Measurements from ENCODE around the gene ATG7. TPM values are rescaled to one million over a fixed set of nuclear protein-coding genes. Genes with fewer than 3 reads are reported as not detected.

Gene ATG7
- total and polyA plus RNA-seq, 2 donors from 2014 or later = 15.3 to 54.9 TPM

DNA sequence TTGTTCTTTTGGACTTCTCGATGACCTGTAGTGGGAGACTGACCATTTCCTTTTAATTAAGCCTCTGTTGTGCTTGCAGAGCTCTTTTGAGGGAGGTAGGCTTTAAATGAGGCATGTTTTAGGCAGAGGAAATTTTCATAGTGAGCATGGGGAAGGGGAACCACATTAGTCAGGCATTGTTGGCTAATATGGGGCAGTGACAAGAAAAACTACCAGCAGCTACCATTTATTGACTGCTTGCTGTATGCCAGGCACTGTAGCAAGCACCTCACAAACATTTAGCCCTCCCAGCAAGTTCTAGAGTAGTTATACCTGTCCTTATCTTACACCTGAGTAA, 10.9 kb downstream of the ATG7 start:
- H3K4me1 ChIP-seq (ENCODE audit: control insufficient read depth in 2 of 3, insufficient read depth in 2 of 3, low read depth in 1 of 3, low read length in 3 of 3) = peaks cover 3 to 14% (median 4%) of the 10 kb centered on the region in 3 donors
- H3K9me3 ChIP-seq (ENCODE audit: control insufficient read depth in 2 of 3, insufficient read depth in 1 of 3, low read length in 3 of 3) = no peaks in the 10 kb centered on the region
- no peak overlapping the region for H3K27ac ChIP-seq (ENCODE audit: low read depth in 2 of 2, low read length in 2 of 2)
- FAIRE-seq (no peak), DNase-seq (no peak)
- peaks cover 0 to 10% (median 2%) of the 10 kb centered on the region in 3 donors for H3K36me3 ChIP-seq (ENCODE audit: control insufficient read depth in 2 of 3, insufficient read depth in 3 of 3, low read length in 3 of 3)
- H3K9ac ChIP-seq (ENCODE audit: low read length in 3 of 3) = no peak overlapping the region
- no peak overlapping the region for H3K4me3 ChIP-seq (ENCODE audit: low read length in 3 of 3)
- TF ChIP-seq, protein P1, sequence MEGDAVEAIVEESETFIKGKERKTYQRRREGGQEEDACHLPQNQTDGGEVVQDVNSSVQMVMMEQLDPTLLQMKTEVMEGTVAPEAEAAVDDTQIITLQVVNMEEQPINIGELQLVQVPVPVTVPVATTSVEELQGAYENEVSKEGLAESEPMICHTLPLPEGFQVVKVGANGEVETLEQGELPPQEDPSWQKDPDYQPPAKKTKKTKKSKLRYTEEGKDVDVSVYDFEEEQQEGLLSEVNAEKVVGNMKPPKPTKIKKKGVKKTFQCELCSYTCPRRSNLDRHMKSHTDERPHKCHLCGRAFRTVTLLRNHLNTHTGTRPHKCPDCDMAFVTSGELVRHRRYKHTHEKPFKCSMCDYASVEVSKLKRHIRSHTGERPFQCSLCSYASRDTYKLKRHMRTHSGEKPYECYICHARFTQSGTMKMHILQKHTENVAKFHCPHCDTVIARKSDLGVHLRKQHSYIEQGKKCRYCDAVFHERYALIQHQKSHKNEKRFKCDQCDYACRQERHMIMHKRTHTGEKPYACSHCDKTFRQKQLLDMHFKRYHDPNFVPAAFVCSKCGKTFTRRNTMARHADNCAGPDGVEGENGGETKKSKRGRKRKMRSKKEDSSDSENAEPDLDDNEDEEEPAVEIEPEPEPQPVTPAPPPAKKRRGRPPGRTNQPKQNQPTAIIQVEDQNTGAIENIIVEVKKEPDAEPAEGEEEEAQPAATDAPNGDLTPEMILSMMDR (IDR thresholded peaks at IDR 0.05; ENCODE audit: borderline replicate concordance, extremely low read depth, insufficient read depth) = no peak
- intact Hi-C loops (cut with DNase I) = no loop called here
- no peaks in the 10 kb centered on the region for H3K27me3 ChIP-seq (ENCODE audit: control insufficient read depth, insufficient read depth, low read length)

DNA sequence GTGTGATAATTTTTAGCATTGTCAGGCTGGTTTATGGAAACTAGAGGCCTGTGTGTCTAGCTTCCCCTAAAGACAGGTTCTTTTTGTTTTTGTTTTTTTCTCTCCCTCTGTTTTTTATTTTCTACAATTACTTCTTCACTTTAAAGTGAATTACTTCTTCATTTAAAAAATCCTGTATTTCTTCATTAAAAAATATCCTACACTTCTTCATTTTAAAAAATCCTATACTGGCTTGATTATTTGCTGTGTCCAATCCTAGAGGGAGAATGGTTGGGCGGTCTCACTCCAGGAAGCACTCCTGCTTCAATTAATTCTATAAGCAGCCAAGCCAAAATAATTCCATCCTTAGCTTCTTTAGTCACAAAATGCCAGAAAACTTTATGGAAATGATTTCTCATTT, 11.8 kb downstream of the ATG7 start:
- Histone ChIP-seq H3K4me3 (ENCODE audit: low read length in 3 of 3) (no peak overlapping the region), H3K36me3 (ENCODE audit: control insufficient read depth in 2 of 3, insufficient read depth in 3 of 3, low read length in 3 of 3) (peaks cover 0 to 10% (median 2%) of the 10 kb centered on the region in 3 donors), H3K9ac (ENCODE audit: low read length in 3 of 3) (no peak overlapping the region), H3K9me3 (ENCODE audit: control insufficient read depth in 2 of 3, insufficient read depth in 1 of 3, low read length in 3 of 3) (no peaks in the 10 kb centered on the region), H3K27ac (ENCODE audit: low read depth in 2 of 2, low read length in 2 of 2) (no peak overlapping the region), H3K27me3 (ENCODE audit: control insufficient read depth, insufficient read depth, low read length) (no peaks in the 10 kb centered on the region), H3K4me1 (ENCODE audit: control insufficient read depth in 2 of 3, insufficient read depth in 2 of 3, low read depth in 1 of 3, low read length in 3 of 3) (peaks cover 3 to 15% (median 4%) of the 10 kb centered on the region in 3 donors)
- intact Hi-C loops (cut with DNase I) = no loop called here
- TF ChIP-seq, protein P1 (IDR thresholded peaks at IDR 0.05; ENCODE audit: borderline replicate concordance, extremely low read depth, insufficient read depth) = no peak
- FAIRE-seq = no peak
- no peak for DNase-seq

GRCh38 chr3:11285471-11285870, 13.3 kb downstream of the ATG7 start:
- Histone ChIP-seq H3K9me3 (ENCODE audit: control insufficient read depth in 2 of 3, insufficient read depth in 1 of 3, low read length in 3 of 3) (no peaks in the 10 kb centered on the region), H3K27ac (ENCODE audit: low read depth in 2 of 2, low read length in 2 of 2) (no peak overlapping the region), H3K4me3 (ENCODE audit: low read length in 3 of 3) (no peak overlapping the region), H3K4me1 (ENCODE audit: control insufficient read depth in 2 of 3, insufficient read depth in 2 of 3, low read depth in 1 of 3, low read length in 3 of 3) (peaks cover 3 to 17% (median 4%) of the 10 kb centered on the region in 3 donors), H3K9ac (ENCODE audit: low read length in 3 of 3) (no peak overlapping the region), H3K36me3 (ENCODE audit: control insufficient read depth in 2 of 3, insufficient read depth in 3 of 3, low read length in 3 of 3) (peaks cover 0 to 7% (median 2%) of the 10 kb centered on the region in 3 donors), H3K27me3 (ENCODE audit: control insufficient read depth, insufficient read depth, low read length) (no peaks in the 10 kb centered on the region)
- FAIRE-seq = no peak
- intact Hi-C loops (cut with DNase I) = no loop called here
- TF ChIP-seq, protein P1 (IDR thresholded peaks at IDR 0.05; ENCODE audit: borderline replicate concordance, extremely low read depth, insufficient read depth) = no peak
- no peak for DNase-seq

DNA sequence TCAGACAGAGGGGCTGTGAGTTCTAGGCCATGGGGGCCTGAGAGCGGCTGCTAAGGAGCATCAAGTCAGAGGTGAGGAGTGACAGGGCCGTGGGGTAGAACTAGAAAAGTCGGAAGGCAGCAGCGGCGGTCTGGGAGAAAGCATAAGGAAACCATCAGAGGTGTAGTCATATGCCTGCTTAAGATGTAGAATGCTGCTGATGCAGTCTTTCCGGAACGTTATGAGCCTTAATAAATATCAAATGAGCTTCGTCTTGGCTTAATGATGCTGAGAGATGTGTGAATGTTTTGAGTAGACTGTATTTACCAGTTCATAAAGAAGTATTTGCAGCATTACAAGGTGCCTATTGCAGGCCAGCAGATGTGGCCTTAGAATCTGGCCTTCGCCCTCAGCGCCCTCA, 15.2 kb downstream of the ATG7 start:
- peak overlapping the region in 1 of 2 donors; percentile 66 for H3K27ac ChIP-seq (ENCODE audit: low read depth in 2 of 2, low read length in 2 of 2)
- peaks cover 0 to 17% (median 3%) of the 10 kb centered on the region in 3 donors for H3K4me1 ChIP-seq (ENCODE audit: control insufficient read depth in 2 of 3, insufficient read depth in 2 of 3, low read depth in 1 of 3, low read length in 3 of 3)
- no peaks in the 10 kb centered on the region for H3K9me3 ChIP-seq (ENCODE audit: control insufficient read depth in 2 of 3, insufficient read depth in 1 of 3, low read length in 3 of 3)
- peaks cover 0 to 1% (median 0%) of the 10 kb centered on the region in 3 donors for H3K36me3 ChIP-seq (ENCODE audit: control insufficient read depth in 2 of 3, insufficient read depth in 3 of 3, low read length in 3 of 3)
- intact Hi-C loops (cut with DNase I) = no loop called here
- H3K9ac ChIP-seq (ENCODE audit: low read length in 3 of 3) = no peak overlapping the region
- H3K27me3 ChIP-seq (ENCODE audit: control insufficient read depth, insufficient read depth, low read length) = no peaks in the 10 kb centered on the region
- FAIRE-seq (no peak), DNase-seq (no peak)
- no peak overlapping the region for H3K4me3 ChIP-seq (ENCODE audit: low read length in 3 of 3)
- TF ChIP-seq, protein P1 (IDR thresholded peaks at IDR 0.05; ENCODE audit: borderline replicate concordance, extremely low read depth, insufficient read depth) = no peak

Measured in kidney (tissue), 14 donors.